Urothelium cell line (cell line): Measurements from ENCODE around the gene JTB.

Experiments used
- DNase-seq: peaks from one replicate; pipeline ENCODE4 v3.0.0; 2011; ENCODE audit warnings: low spot score, mixed read lengths
- FAIRE-seq: peaks from 2 replicates; lab custom pipeline; 2011; peaks lifted over from hg19 to GRCh38; lab: Jason Lieb, UNC

The JTB gene

GRCh38 chr1:153934746-153935145 is 42.7 kb downstream of the JTB start:
- DNase-seq, result no peak
- no peak for FAIRE-seq

DNA sequence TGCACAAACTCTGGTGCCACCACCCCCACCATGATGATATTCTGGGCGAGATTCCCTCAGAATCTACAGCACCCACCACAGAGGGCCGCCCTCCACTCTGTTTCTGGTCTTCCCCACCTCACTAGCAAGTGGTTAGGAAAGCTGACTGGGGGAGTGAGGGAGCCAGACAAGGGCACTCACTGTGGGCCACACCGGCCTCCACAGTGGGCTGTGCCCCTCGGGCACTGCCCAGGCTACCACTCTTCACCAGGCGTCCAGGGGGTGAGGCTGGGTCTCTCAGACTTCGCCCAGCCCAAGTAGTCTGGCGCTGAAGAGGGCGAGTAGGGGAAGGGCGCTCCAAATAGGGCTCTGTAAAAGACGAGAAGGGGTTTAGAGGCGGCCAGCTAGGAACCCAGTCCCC is 43.5 kb downstream of the JTB start:
- FAIRE-seq, result no peak
- no peak for DNase-seq

DNA sequence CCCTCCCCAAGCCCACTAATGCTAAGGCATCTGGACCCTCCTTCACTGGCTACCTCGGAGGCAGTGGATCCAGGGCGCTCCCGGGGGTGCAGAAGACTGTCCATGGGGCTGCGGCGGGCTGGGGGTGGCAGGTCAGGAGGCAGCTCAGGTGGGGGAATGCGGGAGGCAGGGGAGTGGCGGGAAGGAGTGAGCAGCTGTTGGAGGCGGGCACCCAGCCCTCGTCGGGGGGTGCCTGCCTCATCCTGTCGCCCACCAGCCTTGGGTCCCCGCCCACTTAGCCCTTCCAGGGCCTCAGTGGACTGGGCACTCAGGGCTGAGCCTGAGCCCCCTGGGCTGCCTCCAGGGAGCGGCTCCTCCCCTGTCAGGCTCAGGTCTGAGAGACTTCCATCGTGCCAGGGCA is 44.0 kb downstream of the JTB start:
- DNase-seq, result no peak
- FAIRE-seq, result no peak

GRCh38 chr1:153932156-153933131 is 45.0 kb downstream of the JTB start:
- FAIRE-seq (no peak), DNase-seq (no peak)

GRCh38 chr1:153929981-153930948 is 47.2 kb downstream of the JTB start:
- no peak for FAIRE-seq
- DNase-seq, result no peak

DNA sequence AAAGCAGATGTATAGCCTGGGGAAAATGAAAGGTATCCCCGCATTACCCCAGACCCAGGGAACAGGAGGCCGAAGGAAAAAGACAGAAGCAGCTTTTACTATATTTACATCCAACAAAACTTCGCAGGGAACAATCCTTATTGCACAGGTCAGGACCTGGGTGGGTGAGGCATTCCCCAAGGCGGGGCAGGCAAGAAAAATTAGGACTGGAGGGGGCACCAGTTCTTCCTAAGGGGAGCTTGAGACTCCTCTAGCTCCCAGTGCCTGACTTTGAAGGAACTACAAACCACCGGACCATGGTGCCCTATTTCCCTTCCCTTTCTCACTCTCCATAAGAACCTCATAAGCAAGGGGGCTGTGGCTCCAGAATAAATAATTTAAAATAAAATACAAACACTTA is 48.0 kb downstream of the JTB start:
- FAIRE-seq (no peak), DNase-seq (no peak)

DNA sequence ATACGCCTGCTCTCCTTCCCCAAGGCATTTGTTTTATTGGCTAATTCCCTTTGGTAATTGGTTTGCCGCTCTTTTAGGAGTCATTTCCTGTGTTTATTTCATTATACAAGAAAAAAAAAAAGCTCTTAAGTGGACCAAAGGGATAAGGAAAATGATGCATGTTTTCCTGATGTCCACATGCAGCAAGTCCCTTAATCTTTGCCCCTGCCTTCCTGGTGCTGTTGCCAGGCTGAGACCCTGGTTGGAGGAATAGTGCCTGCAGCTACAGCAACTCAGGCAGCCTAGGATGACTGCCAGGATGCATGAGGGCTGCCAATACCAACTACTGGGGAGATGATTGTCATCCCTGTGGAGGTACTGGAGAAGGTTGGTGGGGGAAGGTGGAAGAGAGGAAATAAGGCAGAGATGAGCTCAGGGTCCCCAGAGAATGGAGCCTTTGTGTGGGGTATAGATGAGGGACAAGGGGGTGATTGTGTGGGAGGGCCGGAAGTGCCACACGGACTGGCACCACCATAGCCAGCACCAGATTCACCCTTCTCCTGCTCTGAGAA is 48.6 kb downstream of the JTB start:
- DNase-seq (no peak), FAIRE-seq (no peak)

DNA sequence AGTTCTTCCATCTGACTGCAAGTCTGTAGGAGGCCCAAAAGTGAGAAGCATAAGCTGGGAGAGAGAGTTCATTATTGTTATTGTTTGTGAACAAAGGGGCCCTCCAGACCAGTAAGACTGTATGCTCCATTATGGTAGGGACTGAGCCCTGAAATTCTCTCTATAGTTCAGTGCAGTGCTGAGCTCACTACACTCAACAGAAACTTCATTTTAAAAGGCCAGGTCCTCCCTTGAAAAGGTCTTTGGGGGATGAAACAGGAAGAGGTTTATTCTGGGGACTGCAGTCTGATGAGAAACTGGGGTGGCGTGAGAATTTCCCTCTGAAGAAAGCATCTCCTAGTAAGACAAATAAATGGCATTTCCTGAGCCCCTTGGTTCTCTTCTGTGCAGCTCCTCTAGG is 49.2 kb downstream of the JTB start:
- DNase-seq (no peak), FAIRE-seq (no peak)

GRCh38 chr1:153926405-153926804 is 51.1 kb downstream of the JTB start:
- DNase-seq (no peak), FAIRE-seq (no peak)
